ENCODE measurements around the gene FOXG1.

- TF ChIP-seq CTCF (conservative IDR thresholded peaks at IDR 0.05; ENCODE audit: low read depth, low read length) (no peak), RFX5 (IDR thresholded peaks at IDR 0.05; ENCODE audit: low read depth, low read length) (no peak), CHD1 (IDR thresholded peaks at IDR 0.05; ENCODE audit: low read depth, low read length) (no peak), POLR2A (IDR thresholded peaks at IDR 0.05; ENCODE audit: low read depth, low read length) (no peak), RAD21 (IDR thresholded peaks at IDR 0.05; ENCODE audit: low read length) (no peak), BHLHE40 (IDR thresholded peaks at IDR 0.05; ENCODE audit: low read depth, low read length) (no peak), SMC3 (IDR thresholded peaks at IDR 0.05; ENCODE audit: low read depth, low read length) (no peak), RCOR1 (IDR thresholded peaks at IDR 0.05; ENCODE audit: insufficient replicate concordance, low read length) (no peak), CEBPB (IDR thresholded peaks at IDR 0.05; ENCODE audit: low read depth, low read length) (no peak), ELK1 (IDR thresholded peaks at IDR 0.05; ENCODE audit: borderline replicate concordance, low read depth, low read length) (no peak), MAFK (IDR thresholded peaks at IDR 0.05; ENCODE audit: low read depth, low read length) (no peak), MAZ (IDR thresholded peaks at IDR 0.05; ENCODE audit: borderline replicate concordance, low read depth, low read length) (no peak), USF2 (IDR thresholded peaks at IDR 0.05; ENCODE audit: low read depth, low read length) (no peak)
Measured at GRCh38 chr14:28785096-28785952, 18.7 kb downstream of the FOXG1 start.
